A204.1 (cell line): ENCODE data around the gene METAP1D.

Source experiments
- FAIRE-seq: peaks from 2 replicates; lab custom pipeline; 2012; peaks lifted over from hg19 to GRCh38; lab: Jason Lieb, UNC

Gene METAP1D

DNA sequence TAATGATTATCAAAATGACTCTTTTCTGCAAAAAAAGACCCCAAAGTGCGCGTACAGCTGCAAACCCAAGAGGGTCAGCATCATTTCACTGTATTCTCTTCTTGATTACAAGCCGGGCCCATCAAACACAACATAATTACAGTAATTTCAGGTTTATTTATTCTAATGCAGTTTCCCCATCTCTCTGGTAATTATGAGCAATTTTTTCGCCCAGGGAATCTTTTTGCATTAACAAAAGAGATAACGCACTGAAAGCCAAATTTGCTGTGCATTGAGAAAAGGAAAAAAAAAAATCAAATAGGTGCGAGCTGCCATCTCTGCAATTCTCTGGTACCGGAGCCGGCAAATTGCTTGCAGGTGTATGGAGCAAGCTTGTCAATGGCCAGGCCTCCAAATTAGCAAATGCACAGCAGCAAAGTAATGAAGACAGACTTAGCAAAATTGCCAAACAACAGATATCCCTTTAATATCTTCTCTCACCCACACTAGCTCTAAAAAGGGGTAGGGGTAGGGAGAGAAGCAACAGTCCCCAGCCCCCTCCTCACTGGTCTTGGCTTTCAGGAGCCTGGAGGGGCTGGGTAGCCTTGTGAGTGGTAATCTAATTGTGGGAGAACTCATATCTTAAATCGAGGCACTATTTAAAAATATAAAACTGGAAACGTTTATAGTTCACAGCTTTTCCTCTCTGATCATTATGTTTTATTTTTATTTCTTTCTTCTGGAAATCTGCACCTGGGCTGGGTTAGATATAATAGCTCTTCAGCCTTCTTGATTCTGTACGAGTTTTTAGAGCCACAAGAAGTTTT lies 92.2 kb downstream of the METAP1D start:
- FAIRE-seq = no peak

DNA sequence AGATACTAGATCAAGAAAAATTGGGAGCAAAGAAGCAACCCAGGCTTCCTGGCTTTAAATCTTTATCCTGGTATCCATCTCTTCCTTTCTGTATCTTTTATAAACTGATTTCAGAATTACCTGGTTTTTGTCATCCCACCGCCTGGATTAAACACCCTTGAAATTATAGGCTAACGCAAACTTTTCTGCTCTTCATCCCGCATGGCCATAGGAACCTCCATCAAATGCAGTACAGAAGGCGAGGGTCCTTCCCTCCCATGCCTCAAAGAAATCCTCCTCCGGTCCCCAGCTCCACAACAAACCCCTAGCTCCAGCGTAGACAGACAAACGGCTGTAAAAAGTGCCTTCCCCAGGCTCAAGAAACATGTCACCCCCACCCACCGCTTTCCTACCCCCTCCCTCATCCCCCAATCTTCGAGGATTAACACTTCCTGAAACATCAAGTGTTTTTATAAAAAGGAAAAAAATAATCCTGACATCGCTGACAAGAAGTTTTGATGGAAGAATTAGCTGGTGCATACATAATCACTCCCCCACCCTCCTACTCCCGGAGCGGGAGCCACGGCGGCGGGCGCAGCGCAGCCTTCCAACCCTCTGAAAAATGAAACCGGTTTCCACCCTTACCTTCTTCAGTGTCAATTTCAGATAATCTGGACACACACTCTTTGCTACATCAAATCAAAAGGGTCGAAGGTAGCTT lies 93.1 kb downstream of the METAP1D start:
- no peak for FAIRE-seq

DNA sequence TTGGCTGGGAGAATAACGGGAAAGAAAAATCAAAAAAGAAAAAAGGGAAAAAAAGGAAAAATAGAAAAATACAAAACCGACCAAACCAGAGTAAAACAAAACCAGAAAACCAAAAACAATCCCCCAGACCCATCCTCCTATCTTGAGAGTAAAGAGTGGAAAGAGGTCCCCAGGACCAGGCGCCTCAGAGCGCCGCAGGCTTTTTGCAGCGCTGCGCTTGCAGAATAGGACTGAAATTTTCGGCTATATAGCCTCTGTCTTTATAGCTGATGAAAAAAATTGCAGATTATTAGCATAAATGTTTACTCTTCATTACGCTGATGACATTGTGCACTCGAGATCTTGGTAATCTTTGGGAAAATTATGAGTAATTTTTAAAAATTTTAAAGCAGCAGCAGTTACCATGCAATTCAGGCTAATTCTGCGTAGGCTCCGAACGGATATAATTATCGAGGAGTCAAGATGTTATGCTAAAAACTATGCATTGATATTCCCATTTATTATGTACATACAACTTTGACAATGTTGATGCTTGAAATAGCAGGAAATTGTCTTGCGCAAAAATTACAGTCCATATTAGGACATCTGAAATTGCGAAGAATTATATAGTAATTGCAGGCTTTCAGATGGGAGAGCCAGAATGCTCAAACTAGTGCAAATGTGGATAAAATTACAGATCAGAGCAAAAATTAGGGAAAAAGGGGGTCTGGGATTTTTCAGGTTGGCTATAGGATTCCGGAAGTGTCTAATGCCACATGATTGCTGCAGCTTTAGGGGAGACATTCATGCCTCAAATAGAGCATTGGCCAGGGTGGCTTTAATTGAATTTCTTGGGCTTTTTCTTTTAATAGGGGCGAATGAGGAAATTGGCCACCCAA lies 93.9 kb downstream of the METAP1D start:
- FAIRE-seq = no peak

DNA sequence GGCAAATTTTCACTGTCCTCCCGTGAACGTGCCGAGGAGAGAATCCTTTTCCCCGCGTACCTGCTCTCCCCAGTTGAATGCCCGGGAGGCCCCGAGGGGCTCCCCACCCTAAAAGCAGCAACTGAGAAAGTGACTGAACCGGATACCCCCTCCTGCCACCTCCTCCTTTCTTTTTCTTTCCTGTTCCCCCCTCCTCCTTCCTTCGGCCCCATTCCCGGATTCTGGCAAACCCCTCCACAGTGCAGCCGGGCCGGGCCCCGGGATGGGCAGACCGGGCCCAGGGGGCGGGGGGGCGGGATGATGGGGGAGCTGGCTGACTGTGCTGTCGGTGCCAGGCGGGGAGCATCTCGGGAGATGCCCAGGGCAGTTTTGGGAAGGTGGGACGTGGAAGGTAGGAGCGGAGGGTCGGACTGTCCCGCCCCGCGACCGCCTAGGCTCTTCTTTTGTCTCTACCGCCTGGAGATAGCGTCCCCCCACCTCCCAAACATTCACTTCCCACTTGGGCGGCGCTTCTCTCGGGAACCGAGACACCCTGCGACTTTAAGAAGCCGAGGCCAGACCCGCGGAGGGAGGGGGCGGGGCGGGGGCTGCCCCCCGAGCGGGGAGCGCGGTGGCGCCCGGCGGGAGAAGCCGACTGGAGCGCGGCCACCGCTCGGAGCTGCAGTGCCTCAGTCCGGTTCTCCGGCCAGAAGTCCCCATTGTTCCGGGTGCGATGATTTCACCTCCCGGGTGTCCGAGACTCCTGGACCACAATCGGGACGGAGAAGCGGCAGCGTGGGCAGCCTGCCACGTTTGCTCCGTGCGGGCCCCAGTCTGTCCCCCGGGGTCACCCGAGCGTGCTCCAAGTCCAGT lies 94.8 kb downstream of the METAP1D start:
- no peak for FAIRE-seq

DNA sequence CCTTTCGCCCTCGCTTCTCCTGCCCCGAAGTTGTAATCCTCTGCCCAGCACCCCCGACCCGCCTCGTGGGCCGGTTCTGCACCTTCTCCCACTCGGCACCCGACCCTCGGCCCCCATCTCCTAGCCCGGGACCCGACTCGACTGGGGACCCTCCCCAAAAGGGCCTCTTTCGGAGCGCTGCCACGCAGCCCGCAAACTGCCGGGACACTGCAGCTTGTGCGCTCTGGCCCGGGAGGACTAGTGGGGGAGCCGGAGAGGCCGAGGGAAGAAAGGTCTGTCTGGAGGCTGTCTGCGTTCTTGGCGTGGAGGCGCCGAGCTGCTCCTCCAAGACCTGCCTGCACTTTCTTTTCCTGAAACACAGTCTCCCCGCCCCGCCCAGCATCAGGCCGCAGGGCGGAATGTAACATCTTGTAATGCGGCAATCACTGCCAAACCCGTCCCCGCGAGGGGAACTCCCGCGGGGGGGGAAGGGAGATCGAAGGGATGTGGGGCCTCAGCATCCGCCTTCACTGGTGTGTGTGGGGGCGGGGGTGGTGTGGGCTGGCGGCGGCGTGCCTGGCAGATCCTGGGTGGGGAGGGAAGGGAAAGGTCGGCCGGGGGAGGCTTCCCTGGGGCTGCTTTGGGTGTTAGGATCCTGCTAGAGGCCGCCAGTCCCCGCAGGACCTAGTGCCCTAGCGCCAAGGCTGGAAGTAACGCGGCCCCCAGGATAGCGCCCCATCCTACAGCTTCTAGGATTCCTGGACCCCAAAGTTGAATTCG lies 95.6 kb downstream of the METAP1D start:
- FAIRE-seq = no peak

DNA sequence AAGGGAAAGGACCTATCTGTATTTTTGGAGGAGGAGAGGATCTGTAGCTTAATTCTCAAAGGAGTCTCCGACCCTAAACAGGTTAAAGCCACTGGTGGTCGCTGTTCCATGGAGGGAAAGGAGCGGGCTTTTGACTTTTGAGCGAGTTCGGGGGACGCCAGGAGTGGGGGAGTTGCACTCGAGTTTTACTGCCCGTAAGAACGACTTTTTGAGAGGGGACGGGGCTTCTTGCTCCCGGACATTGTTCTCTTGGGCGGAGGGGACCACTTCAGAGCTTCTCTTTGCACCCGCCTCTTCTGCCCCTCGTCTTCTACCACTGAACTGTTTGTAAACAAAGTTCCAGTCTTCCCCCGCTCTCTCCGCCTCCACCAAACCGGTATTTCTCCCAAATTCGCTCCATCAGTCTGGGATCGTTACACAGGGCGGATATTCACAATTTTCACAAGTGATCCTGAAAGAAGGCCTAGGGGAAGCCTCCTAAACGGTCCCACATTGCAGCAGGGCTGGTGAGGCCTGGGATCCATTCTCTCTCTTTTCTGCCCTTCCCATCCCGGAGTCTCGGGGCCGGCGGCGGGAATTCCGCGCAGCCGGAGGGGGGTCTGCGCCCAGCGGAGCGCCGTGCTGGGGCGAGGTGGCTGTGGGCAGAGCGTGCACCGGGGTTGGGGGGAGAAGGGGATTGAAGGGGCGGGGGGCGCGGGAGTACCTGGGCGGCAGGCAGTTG lies 96.3 kb downstream of the METAP1D start:
- FAIRE-seq = no peak

DNA sequence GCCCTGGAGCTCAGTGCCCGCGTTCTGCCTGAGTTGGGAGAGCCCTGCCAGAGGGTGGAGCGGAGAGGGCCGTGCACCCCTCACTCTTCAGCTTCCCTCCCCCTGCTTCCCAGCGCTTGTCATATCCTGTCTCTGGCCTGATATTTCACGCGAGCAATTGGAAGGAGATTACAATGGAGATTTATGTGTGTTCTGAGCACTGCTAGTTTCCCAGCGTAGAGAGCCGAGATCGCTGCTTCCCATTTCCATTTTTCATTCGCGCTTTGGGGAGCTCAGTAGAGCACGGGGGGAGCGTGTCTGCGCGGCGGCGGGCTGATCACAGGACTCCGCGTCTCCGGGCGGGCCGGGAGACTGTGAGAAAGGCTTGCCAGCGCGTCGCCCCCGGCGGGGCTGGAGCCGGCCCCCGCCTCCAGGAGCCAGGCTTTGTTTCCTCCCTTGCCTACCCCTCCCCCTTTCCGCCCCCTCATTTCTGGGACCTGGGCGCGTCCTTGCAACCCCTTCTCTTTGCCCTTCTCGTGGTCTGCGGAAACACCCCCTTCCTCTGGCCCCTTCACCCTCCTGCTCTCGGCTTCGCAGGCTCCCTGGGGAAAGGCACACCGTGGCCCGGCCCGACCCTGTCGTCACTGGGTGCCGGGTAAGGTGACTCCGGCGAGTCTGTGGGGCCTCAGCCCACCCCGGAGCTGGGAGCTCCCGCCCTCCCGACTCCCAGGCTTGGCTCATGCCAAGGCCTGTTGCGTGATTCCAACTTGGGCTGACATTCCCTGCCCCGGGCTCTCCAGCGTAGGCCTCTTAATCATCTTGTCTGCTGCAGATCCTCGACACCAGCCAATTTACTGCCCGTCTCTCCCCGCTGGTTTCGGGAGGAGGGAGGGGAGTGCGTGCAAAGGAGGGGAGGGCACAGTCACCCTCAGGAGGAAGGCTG lies 97.1 kb downstream of the METAP1D start:
- no peak for FAIRE-seq

DNA sequence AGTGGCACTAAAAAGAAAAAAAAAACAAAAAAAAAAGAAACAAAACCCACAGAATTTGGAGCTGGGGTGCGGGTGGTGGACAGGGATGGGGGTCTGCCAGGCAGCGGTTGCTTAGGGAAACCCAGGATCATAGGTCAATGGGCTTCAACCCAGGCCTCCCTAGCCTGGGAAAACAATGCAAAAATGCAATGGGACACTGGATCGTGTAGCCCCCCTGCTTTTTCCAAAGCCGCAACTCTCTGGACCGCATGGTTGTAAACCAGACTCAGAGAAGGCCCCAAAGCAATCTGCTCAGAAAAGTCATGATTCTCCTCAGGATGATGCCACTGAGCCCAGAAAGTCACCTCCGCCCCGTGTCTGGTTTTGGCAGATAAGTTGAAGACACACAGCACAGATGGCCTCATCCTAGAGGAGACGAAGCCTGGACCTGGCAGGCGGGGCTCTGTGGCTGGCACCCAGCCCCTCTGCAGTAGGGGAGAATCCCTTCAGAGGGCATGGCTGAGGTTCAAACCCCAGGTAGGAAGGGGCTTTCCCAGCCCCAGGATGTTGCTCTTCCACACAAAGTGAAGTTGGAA lies 97.9 kb downstream of the METAP1D start:
- FAIRE-seq = no peak

DNA sequence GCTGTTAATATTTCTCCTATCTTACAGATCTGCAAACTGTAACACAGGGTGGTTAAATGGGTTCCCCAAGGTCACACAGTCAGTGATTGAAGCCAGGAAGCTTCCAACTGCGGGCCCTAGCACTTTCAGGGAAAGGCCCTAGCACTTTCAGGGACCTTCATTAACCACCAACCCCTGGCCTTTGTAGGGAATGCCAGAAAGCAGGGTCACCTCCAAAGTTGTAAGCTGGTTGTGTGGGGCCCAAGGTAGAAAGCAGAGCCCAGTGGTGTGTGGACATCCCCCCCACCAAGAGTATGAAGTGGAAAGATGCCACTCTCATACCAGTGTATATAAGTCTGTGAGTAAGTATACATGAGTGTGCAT lies 98.5 kb downstream of the METAP1D start:
- no peak for FAIRE-seq

DNA sequence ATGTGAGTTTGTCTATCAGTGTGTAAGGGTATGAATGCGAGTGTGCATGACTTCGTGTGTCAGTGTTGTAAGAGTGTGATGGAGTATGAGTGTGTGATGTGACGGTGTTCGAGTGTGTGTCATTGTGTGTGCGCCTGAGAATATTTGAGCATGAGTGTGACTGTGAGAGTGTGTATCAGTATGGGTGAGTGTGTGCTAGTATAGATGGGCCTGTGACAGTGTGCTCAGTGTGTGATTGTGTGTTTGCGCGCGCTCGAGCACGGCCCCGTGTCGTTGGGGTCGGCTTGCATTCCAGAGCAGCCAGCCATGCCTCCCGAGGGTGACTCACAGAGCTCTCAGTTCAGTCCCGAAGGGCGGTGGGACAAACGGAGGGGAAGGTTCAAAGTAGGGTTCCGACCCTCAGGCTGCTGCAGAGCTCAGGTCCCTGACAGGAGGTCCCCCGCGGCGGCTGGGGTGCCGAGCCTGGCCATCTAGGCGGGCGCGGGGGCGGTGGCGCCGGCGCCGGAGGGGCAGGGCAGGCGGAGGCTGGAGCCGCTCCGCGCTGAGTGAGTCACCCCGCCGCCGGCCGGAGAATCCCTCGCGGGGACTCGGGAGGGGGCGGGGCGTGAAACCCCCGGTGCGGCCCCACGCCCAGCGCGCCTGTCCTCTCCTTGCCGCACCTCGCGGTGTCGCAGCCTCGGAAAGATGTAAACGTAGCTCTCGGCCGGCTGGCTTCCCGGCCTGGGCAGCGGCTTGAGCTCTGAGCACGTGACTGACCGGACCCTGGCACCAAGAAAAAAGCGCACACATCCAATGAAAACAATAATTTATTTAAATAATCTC lies 99.1 kb downstream of the METAP1D start:
- FAIRE-seq = no peak

DNA sequence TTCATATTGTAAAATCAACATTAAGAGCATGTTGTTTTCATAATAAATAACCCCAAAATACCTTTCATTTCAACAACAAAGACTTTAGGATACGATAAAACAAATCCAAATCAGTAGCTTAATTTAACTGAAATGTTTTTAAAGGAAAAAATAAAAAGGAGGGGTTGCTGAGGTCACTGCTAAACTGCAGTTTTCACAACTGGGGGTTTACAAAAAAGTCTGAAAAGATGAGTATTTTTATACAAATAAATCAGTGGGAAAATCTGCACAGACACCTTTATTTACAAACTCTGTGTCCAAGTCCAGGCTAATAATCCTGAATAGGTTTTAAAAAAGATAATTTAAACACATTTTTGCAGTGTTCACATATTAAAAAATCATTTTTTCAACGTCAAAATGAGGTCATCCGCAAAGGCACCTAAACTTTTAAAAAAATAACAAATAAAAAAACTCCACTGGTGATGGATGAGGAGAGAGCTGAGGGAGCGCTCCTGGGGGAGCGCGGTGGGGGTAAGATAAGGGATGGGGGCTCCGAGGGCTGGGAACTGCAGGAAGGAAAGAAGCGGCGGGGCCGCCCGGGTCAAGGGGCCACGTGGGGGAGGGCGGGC lies 99.8 kb downstream of the METAP1D start:
- no peak for FAIRE-seq

DNA sequence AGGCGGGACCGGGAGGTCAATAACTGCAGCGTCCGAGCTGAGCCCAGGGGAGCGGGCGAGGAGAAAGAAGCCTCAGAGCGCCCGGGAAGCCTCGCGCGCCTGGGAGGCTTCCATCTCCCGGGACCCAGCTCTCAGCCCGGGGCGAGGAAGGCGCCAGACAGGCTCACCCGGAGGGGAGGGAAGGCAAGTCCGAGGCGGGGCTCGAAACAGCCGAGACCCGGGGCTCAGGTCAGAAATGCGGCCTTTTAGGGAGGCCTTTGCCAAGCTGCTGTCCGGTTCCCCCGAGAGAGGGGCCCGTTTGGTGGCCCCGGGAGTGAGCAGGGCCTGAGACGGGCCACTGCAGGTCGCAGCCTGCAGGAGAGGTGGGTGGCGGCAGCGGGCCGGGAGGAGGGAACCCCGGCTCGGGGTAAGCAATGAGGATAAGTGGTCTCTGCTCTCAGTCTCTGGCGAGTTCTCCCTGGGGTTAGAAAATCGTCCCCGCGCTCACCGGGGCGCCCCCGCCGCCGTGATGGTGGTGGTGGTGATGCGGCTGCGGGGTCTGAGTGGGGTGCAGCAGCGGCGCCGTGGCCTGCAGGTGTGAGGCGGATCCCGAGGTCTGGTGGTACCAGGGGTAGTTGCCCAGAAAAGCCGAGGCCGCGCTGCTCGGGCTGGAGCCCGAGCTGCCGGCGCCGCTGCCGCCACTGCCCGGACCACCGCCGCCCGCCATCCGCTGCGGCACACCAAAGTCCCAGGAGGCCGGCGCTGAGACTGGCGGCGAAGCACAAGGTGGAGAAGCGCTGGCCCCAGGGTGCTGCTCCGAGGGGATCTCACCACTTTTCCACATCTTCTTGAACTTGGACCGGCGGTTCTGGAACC lies 100.6 kb downstream of the METAP1D start:
- FAIRE-seq = no peak

DNA sequence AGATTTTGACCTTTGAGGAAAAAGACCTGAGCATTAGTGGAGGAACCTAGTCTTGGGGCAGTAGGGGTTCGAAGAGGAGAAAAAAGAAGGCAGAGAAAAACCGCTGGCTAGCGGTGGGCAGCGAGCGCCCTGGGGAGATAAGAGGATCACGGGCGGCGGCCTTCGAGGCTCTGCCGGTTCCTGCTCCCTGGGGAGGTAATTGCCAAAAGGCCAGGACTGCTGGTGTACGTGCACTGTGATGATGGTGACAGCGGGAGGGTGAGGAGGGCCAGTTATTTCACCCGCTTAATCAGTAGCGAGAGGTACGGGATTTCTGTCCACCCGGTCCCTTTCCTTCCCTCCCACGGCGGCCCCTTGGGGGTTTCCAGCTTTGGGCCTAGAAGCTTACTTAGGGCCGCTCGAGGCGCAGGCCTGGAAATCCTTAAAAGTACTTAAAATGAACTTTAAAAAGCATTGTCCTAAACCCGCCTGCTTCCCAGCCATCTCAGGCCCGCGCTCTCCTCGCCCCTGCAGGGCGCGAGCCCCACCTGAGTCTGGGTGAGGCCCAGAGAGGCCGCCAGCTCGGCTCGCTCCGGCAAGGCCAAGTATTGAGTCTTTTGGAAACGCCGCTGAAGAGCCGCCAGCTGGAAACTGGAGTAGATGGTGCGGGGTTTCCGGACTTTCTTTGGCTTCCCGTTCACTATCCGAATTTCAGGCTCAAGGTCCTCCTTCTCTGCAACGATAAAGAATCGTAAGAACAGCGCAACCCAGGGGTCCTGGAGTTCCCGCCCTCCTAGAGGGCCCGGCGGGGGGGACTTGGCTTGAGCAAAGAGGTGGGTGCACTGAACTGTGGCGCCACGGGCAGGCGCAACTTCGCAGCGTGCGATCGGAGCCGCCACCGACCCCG lies 101.4 kb downstream of the METAP1D start:
- FAIRE-seq = no peak

DNA sequence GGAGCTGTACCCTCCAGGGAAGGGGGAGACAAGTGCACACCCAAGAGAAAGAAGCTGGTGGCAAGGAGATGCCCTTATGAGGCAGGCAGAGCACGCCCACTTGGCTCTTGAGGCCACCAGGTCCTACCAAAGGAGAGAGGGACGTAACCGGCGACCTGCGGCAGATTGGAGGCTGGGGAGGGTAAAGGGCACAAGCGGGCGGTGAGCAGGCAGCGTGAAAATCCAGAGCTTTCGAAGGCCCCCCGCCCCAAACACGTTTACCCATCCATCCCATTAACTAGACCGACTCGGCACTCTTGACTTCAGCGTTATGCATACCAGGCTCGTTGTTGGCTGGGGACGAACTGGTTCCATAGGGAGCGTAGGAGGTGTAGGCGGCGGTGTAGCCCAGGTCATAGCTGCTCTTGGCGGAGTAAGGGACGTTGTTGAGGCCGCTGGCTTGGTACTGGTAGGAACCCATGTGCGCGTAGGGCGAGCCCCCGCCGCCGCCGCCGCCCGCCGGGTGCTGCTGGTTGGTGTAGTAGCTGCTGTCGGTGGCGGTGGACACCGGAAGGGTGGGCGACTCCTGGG lies 102.2 kb downstream of the METAP1D start:
- no peak for FAIRE-seq
